Measurements from ENCODE around the gene FEZ2. TPM values are rescaled to one million over a fixed set of nuclear protein-coding genes. Genes with fewer than 3 reads are reported as not detected.

FEZ2 gene
- polyA plus RNA-seq, 1 donor from 2014 or later: 36.8 TPM

GRCh38 chr2:36620321-36620720, 22.4 kb upstream of the FEZ2 start:
- H2AFZ ChIP-seq (ENCODE audit: low read depth, low read length): no peak overlapping the region
- H3K4me2 ChIP-seq (ENCODE audit: low read length): no peak overlapping the region
- H3F3A ChIP-seq (ENCODE audit: insufficient read depth, low read length, poor library complexity, severe bottlenecking): no peaks in the 10 kb centered on the region
- H4K20me1 ChIP-seq (ENCODE audit: insufficient read depth): no peaks in the 10 kb centered on the region
- no peaks in the 10 kb centered on the region for H3K79me2 ChIP-seq (replicated peaks; ENCODE audit: insufficient read depth, low read length)
- H3K9me2 ChIP-seq (ENCODE audit: insufficient read depth, low read length): no peaks in the 10 kb centered on the region
- no peak overlapping the region for H3K27ac ChIP-seq (ENCODE audit: low read length)
- no peaks in the 10 kb centered on the region for H3K36me3 ChIP-seq (ENCODE audit: insufficient read depth, low read length)
- H3K4me3 ChIP-seq (ENCODE audit: low read length): no peak overlapping the region
- no peaks in the 10 kb centered on the region for H3K27me3 ChIP-seq (ENCODE audit: insufficient read depth, low read depth, low read length)
- no peak overlapping the region for H3K9ac ChIP-seq (ENCODE audit: low read length)
- H3K9me3 ChIP-seq (ENCODE audit: low read length): no peaks in the 10 kb centered on the region
- no peak for TF ChIP-seq EZH2 (IDR thresholded peaks at IDR 0.05; ENCODE audit: borderline replicate concordance, insufficient read depth, low read length, poor library complexity, severe bottlenecking)
- no peak for TF ChIP-seq TAF1 (IDR thresholded peaks at IDR 0.05; ENCODE audit: low read depth)
- TF ChIP-seq POLR2AphosphoS5 (IDR thresholded peaks at IDR 0.05): no peak
- no peak for TF ChIP-seq SMC3 (conservative IDR thresholded peaks at IDR 0.05; ENCODE audit: poor library complexity)
- TF ChIP-seq MXI1 (conservative IDR thresholded peaks at IDR 0.05; ENCODE audit: poor library complexity, severe bottlenecking): no peak

- Histone ChIP-seq H3K4me2 (ENCODE audit: low read length) (no peak overlapping the region), H3K36me3 (ENCODE audit: insufficient read depth, low read length) (no peaks in the 10 kb centered on the region), H3K4me3 (ENCODE audit: low read length) (no peak overlapping the region), H3K9ac (ENCODE audit: low read length) (no peak overlapping the region), H3F3A (ENCODE audit: insufficient read depth, low read length, poor library complexity, severe bottlenecking) (no peaks in the 10 kb centered on the region), H2AFZ (ENCODE audit: low read depth, low read length) (no peak overlapping the region), H3K9me2 (ENCODE audit: insufficient read depth, low read length) (no peaks in the 10 kb centered on the region), H3K27me3 (ENCODE audit: insufficient read depth, low read depth, low read length) (no peaks in the 10 kb centered on the region), H3K27ac (ENCODE audit: low read length) (no peak overlapping the region), H3K9me3 (ENCODE audit: low read length) (no peaks in the 10 kb centered on the region), H3K79me2 (replicated peaks; ENCODE audit: insufficient read depth, low read length) (no peaks in the 10 kb centered on the region), H4K20me1 (ENCODE audit: insufficient read depth) (no peaks in the 10 kb centered on the region)
- TF ChIP-seq EZH2 (IDR thresholded peaks at IDR 0.05; ENCODE audit: borderline replicate concordance, insufficient read depth, low read length, poor library complexity, severe bottlenecking) (no peak), MXI1 (conservative IDR thresholded peaks at IDR 0.05; ENCODE audit: poor library complexity, severe bottlenecking) (no peak), SMC3 (conservative IDR thresholded peaks at IDR 0.05; ENCODE audit: poor library complexity) (no peak), REST (IDR thresholded peaks at IDR 0.05; ENCODE audit: borderline replicate concordance) (no peak), EP300 (conservative IDR thresholded peaks at IDR 0.05; ENCODE audit: poor library complexity, severe bottlenecking) (no peak), POLR2AphosphoS5 (IDR thresholded peaks at IDR 0.05) (no peak), CTCF (IDR thresholded peaks at IDR 0.05; ENCODE audit: poor library complexity, severe bottlenecking) (no peak), TAF1 (IDR thresholded peaks at IDR 0.05; ENCODE audit: low read depth) (no peak), RAD21 (conservative IDR thresholded peaks at IDR 0.05) (no peak)
Observed at GRCh38 chr2:36618381-36618780, 20.4 kb upstream of the FEZ2 start.

Data from neural cell (in vitro differentiated cells).